Cerebellar nuclear complex (tissue), 1 donor: ENCODE results near the gene FAM153A.
"Not testable (repeated sequence)": the region's sequence is repeated elsewhere in the genome, so short reads cannot be mapped to it uniquely, and the experiment has no call there.

Source experiments
- DNase-seq, 2 experiments: peaks; one replicate each; lab custom pipeline; 2025; lab: John Stamatoyannopoulos, UW

Gene FAM153A

GRCh38 chr5:177724858-177725257, 57.8 kb downstream of the FAM153A start:
- DNase-seq, result not testable (repeated sequence)

DNA sequence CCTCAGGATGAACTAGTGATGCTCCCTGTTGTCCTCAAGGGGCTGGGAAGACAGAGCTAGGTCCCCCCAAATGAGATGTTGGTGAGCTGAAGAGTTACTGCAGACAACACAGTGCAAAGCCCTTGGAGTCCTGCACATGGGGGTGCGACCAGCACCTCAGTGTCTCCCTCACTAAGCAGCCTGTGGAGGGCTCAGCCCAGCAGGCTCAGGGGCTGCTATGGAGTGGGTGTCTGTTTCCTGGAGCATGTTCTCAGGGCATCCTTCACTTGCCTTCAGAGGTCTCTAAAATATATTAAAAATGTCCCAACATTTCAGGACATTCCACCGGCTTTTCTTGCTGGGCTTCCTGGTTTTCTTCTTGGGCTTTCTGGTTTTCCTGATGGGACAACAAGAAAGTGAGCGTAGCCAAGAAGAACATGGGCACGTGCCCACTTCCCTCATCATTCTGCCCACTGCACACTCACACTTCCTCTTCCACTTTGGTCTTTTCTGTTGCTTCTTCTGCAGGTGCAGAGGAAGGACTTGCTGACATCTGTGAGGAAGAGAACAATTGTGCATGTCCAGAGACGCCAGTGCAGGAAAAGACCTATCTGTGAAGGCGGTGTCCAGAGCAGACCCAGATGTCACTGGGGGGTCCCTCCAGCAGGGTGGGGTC, 58.7 kb downstream of the FAM153A start:
- DNase-seq, result not testable (repeated sequence)

DNA sequence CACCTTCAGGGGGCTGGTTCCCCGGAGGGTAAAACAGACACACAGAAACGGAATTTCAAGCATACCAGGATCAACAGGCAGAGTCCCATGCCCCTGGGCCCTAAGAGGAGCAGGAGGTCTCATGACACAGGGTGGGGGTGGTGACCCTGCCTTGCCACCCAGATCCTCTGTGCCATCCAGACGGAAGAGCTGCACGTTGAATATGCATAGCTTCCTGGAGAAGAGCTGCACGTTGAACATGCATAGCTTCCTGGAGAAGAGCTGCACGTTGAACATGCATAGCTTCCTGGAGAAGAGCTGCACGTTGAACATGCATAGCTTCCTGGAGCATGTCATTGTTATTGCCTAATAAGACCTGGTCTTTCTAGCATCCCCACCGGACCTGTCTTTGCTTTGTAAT, 59.9 kb downstream of the FAM153A start:
- not testable (repeated sequence) for DNase-seq

DNA sequence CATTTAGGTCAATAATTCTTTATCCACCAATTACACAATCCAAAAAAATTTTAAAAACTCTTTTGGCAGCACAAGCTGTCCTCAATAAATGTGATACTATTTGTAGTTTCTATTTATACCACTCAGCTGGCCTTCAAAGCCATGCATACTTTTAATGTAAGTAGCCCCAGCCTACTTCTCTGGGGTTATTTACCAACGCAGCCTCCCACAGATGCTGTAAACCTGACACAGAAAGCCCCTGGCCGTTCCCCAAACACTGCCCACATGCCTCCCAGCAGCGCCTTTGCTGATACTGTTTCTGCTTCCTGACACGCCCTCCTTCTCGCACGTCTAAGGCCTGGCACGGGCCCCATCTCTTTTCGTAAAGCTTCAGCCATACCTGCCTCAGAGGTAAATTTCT, 62.7 kb downstream of the FAM153A start:
- not testable (repeated sequence) for DNase-seq

- not testable (repeated sequence) for DNase-seq
Observed at GRCh38 chr5:177715423-177715822, 67.3 kb downstream of the FAM153A start.

GRCh38 chr5:177696100-177696499, 86.6 kb downstream of the FAM153A start:
- not testable (repeated sequence) for DNase-seq

DNA sequence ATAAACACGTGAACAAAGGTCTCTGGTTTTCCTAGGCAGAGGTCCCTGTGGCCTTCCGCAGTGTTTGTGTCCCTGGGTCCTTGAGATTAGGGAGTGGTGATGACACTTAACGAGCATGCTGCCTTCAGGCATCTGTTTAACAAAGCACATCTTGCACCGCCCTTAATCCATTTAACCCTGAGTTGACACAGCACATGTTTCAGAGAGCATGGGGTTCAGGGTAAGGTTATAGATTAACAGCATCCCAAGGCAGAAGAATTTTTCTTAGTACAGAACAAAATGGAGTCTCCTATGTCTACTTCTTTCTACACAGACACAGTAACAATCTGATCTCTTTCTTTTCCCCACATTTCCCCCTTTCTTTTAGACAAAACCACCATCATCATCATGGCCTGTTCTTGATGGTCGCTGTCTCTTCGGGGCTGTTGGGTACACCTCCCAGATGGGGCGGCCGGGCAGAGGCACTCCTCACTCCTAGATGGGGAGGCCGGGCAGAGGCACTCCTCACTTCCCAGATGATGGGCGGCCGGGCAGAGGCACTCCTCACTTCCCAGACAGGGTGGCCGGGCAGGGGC, 87.3 kb downstream of the FAM153A start:
- not testable (repeated sequence) for DNase-seq

GRCh38 chr5:177694518-177694835, 88.2 kb downstream of the FAM153A start:
- DNase-seq, result not testable (repeated sequence)

DNA sequence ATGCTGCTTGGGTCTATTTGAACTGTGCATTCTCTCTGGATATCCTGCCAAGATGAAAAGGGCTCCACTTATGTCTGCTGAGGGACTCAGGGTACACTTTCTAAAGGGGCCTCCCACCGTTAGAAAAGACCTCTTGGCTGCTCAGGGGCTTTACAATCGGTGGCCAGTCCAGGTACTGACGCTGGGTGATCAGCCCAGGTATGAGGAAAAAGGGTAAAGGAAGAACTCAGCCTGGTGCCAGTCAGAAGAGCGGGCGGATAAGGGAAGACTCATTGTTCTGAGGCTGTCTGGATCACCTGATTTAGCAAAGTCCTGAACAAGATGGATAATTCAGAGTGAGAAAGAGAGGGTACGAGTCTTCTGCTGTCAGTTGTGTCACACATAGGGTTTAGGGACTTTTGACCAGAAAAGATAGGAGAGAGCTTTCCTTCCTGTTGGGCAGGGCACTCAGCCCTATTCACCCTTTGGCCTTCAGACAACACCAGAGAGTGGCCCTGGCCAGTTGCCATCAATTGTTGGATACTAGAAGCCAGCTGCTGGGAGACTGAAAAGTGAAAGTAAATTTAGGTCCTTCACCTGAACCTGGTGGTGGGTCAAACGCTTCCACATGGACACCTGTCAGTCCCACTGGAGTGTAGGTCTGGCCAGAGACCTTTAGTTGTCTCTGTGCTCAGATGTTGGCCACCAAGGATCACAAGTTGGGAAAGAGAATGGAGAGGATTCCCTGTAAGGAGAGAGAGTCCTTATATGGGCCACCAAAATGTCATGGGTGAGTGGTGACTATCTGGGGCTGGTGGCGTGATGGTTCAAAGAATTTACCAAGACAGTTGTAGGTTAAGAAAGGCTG, 88.8 kb downstream of the FAM153A start:
- not testable (repeated sequence) for DNase-seq

GRCh38 chr5:177692969-177693368, 89.7 kb downstream of the FAM153A start:
- DNase-seq, result not testable (repeated sequence)

- not testable (repeated sequence) for DNase-seq
Observed at GRCh38 chr5:177692507-177692906, 90.2 kb downstream of the FAM153A start.

- not testable (repeated sequence) for DNase-seq
Observed at GRCh38 chr5:177689011-177689610, 93.6 kb downstream of the FAM153A start.

- not testable (repeated sequence) for DNase-seq
Observed at GRCh38 chr5:177688091-177688490, 94.6 kb downstream of the FAM153A start.

DNA sequence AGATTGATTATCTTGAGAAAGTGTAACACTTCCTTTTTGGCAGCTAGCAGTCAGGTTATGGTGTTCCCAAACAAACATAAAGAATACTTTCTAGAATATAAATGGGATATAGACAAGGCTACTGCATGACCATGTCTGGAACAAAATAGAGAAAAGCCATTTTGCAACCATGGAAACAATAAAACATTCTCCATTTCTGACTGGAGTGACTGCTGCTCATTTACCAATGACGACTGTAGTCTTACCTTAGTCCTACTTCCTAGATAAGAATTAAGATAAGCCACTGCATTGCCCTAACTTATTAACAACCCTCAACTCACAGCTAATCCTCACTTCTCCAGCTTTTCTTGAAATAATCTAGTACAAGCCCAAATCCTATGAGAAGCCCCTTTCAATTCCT, 100.8 kb downstream of the FAM153A start:
- DNase-seq, result not testable (repeated sequence)
